HG02571 (cell line): Measurements from ENCODE around the gene DST.

Experiments
- ATAC-seq: cut with Tn5 transposase; IDR thresholded peaks from one replicate; pipeline ENCODE4 v1.9.1; 2021; ENCODE audit warnings: mild to moderate bottlenecking, moderate library complexity; ENCODE audit not compliant: unreplicated experiment

The DST gene

DNA sequence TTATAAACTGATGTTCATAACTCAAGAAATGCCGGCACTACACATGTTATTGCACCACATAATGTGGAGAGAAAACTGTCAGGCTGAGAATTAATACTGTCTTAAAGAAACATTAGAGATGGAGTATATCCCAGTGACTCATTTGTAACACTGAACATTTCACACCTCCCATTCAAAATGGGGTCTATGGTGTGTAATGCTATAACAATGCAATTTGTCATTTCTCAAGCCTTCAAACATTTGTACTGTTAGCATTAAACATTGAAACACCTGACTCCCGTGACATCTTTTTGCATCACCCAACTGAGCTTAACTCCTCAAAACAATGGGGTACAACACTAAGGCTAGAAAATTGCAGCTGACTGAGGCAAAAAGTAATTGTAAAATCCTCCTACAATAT, 151.7 kb downstream of the DST start:
- ATAC-seq, result no peak

DNA sequence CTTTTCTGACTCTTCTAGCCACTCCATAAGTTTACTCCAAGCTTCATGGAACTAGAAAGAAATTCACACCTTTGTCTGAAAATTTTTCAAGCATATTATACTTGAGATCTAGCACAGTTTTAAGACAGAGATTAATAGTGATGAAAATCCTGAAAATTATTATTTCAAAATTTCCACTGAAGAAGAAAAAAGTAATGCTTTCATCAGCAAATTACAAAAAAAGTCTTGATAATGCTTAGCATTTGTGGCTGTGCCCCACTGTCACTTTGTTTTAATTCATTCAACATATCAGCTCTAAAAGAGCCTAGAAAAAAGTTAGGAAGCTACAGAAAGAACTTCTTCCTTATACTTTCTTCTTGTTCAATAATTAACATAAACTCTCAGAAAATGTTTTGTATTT, 153.1 kb downstream of the DST start:
- no peak for ATAC-seq

DNA sequence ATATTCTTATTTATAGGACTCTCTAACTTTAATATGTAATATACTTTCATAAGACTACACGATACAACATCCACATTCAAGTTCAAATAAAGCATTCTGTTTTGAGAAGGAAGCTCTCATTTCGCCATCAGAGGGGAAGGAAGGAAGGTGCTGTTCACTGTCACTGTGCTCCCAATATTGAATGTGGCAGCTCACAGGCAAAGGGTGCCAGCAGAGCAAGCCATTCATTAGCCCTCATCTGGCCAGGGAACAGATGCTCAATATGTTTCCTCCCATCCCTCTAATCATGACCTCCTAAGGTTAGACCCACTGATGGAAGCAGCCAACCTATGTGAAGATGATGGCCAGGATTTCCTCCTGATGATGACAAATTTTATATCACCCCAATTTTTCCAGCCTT, 154.4 kb downstream of the DST start:
- ATAC-seq, result no peak

GRCh38 chr6:56486681-56487080, 156.0 kb downstream of the DST start:
- ATAC-seq, result no peak

- no peak for ATAC-seq
Observed at GRCh38 chr6:56484669-56485068, 158.0 kb downstream of the DST start.

GRCh38 chr6:56483929-56484328, 158.8 kb downstream of the DST start:
- ATAC-seq, result no peak

GRCh38 chr6:56482525-56482924, 160.2 kb downstream of the DST start:
- no peak for ATAC-seq

DNA sequence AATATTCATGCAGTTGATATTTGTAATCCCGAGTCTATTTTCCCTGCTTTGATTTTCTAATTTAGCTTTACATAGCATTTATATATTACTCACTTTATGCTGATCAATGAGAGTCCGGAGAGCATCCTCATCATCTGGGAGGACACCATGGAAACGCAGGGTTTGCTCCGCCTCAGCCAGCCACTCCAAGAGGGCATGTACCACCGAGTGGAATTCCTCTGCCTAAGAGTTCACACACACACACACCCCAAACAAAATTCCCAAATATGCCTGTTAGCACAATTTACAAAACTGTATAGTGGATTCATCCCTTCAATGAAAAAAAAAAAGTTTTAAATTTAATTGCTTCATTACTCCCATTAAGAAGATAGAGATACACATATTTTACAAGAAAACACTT, 160.7 kb downstream of the DST start:
- no peak for ATAC-seq

GRCh38 chr6:56480654-56481337, 161.9 kb downstream of the DST start:
- no peak for ATAC-seq

GRCh38 chr6:56480246-56480645, 162.4 kb downstream of the DST start:
- ATAC-seq, result no peak

DNA sequence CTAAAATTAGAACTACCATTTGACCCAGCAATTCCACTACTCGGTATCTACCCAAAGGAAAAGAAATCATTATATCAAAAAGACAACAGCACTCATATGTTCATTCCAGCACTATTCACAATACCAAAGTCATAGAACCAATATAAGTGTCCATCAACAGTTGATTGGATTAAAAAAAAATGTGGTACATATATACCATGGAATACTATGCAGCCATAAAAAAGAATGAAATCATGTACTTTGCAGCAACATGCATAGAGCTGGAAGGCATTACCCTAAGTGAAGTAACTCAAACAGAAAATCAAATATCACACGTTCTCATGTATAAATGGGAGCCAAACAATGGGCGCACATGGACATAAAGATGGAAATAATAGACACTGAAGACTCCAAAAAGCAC, 163.3 kb downstream of the DST start:
- no peak for ATAC-seq

DNA sequence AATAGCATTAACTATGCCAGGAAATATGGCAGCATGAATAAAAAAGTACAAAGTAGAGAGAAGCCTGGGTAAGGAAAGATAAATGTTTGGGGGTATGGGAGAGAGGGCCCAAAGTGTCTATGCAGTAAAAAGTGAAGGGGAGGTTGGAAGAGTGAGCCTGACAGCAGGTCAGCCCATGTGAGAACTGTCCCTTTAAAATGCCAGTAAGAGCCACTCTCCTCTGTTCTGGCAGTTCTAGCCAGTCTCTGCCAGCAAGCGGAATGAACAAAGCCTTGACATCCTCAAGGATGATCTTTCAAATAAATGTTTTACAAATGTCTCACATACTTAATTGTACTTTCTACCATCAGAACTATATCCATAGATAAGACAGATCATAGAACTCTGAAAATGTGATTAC, 164.5 kb downstream of the DST start:
- no peak for ATAC-seq

DNA sequence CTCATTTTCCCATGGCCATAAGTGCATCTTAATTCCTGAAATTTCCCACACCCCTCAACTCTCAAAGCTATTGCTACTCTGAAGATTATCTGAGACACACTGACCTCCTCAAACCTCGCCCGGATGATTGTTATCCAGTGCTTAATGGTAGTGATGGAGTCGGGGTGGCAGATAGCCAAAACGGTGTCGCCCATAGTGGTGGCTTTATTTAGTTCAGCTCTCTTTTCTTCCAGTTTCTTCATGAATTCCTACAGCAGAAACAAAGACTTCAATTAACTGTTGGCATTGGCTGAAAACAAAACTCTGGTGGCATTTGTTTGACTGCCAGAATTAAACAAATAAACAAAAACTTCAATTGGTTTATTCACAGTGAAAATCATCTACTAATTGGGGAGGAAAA, 165.4 kb downstream of the DST start:
- ATAC-seq, result no peak

GRCh38 chr6:56475736-56476457, 166.8 kb downstream of the DST start:
- no peak for ATAC-seq

DNA sequence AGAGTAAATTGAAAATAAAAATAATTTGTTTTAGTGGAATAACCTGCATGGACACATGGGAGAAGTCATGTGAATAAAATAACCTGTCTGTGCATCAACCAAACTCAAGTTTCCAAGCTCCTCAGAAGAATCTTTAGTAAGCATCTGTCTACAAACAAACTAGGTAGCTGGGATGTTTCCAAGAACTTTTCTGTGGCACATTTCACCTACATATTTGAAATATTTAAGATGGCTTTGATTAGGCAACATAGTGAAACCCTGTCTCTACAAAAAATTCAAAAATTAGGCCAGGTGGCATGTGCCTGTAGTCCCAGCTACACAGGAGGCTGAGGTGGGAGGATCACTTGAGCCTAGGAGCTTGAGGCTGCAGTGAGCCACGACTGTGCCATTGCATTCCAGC, 168.2 kb downstream of the DST start:
- no peak for ATAC-seq

GRCh38 chr6:56463443-56463842, 179.2 kb downstream of the DST start:
- ATAC-seq, result no peak

GRCh38 chr6:56459030-56459805, 183.5 kb downstream of the DST start:
- ATAC-seq, result no peak

DNA sequence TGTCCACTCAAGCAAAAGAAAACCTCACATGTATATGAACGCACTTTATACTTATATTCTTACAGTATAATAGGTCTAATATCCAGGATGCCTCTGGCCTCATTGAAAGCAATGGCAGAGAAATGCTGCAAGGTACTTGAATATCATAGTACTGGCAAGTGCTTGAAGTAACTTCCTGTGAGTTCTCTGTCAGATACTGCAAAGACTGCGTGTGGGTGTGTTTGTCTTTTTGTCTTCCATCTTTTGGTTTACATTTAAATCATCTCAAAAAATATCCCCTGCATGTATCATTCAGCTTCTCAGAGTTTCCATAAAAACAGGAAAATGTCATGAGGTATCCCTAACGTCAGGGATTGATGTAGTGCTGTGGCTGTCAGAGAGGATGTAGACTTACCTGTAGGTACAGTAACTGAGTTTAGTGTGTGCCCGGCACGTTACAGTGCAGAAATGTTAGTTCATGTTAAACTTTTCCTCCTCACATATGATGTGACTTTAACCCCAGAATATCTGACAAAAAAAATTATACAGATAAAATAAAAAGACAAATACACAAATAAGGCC, 184.3 kb downstream of the DST start:
- no peak for ATAC-seq

- ATAC-seq, result no peak
Observed at GRCh38 chr6:56456785-56457184, 185.9 kb downstream of the DST start.

DNA sequence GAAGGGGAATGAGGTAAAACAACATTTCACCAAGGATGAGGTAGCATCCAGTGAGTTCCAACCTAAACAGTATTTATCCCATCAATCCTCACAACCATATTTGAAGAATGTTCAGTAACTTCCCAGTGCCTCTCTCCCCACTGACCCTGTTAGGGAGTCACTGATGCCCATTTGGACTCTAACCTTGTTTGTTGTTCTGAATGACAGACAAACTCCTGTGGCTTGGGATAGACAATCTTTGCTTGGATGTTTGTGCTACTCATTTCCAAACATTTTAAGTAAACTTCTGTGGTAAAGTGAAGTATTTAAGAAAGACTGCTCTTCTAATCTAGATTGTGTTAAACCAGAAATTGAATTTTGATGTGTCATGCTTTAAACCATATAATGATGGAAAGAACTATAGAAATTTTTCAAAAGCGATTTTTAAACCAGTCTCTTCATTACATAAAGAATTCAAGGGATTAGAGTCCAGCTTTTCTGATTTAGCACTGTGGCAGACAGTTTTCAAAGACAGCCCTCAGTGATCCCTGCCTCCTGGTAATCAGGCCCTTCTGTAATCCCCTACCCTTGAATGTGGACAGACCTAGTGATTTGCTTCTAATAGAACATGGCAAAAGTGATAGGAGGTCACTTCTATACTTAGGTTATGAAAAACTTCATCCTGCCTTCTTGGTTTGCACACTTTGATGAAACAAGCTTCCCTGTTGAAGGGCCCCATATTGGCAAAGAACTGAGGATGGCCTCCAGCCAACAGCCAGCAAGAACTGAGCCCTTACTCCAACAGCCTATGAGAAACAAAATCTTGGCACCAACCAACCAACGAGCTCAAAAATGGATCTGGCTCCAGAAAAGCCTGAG, 191.6 kb downstream of the DST start:
- no peak for ATAC-seq

- ATAC-seq, result no peak
Observed at GRCh38 chr6:56450376-56450775, 192.3 kb downstream of the DST start.
